Activated CD4-positive, alpha-beta T cell treated with anti-CD3 and anti-CD28 coated beads, Interleukin-2, amount 10 ng/mL, durations not matched to agents 24 days and 14 days (primary cell): ENCODE data around the gene IRX6. TPM values are rescaled to one million over a fixed set of nuclear protein-coding genes. Genes with fewer than 3 reads are reported as not detected.

Experiments used
- DNase-seq: peaks from one replicate; pipeline ENCODE4 v3.0.0; 2022
- H3K27ac Mint-ChIP-seq: one replicate; pipeline ENCODE4 v1.8.0; 2022; ENCODE audit warnings: mild to moderate bottlenecking, mixed read lengths
- H3K27me3 Mint-ChIP-seq: one replicate; pipeline ENCODE4 v1.8.0; 2022; ENCODE audit warnings: mixed read lengths
- H3K36me3 Mint-ChIP-seq: one replicate; pipeline ENCODE4 v1.8.0; 2022; ENCODE audit warnings: low read depth, mild to moderate bottlenecking, mixed read lengths
- H3K4me1 Mint-ChIP-seq: one replicate; pipeline ENCODE4 v1.8.0; 2021; ENCODE audit warnings: mixed read lengths
- H3K4me3 Mint-ChIP-seq: one replicate; pipeline ENCODE4 v1.8.0; 2022; ENCODE audit warnings: mild to moderate bottlenecking, moderate library complexity, mixed read lengths
- H3K9me3 Mint-ChIP-seq: one replicate; pipeline ENCODE4 v1.8.0; 2021; ENCODE audit warnings: mixed read lengths
- intact Hi-C: fragments of 100-400 bp; cut with micrococcal nuclease; formaldehyde crosslinking; loops from one replicate; pipeline ENCODE4 v1.15.1; 2023
- total RNA-seq: library from RNA; stranded (reverse); gene quantifications from 2 replicates; pipeline ENCODE4 v1.2.3, GENCODE V29; 2022

The IRX6 gene
- total RNA-seq, 1 donor from 2014 or later = not detected

- no peak for DNase-seq
- Mint-ChIP-seq H3K4me1 (no peaks in the 10 kb centered on the region), H3K27me3 (no peaks in the 10 kb centered on the region), H3K36me3 (no peaks in the 10 kb centered on the region), H3K9me3 (no peaks in the 10 kb centered on the region), H3K27ac (no peak overlapping the region), H3K4me3 (no peak overlapping the region)
- intact Hi-C loops = no loop called here
Observed at GRCh38 chr16:55294129-55294528, 29.9 kb upstream of the IRX6 start.

GRCh38 chr16:55294931-55295342, 29.1 kb upstream of the IRX6 start:
- no peak for DNase-seq
- Mint-ChIP-seq H3K4me3 (no peak overlapping the region), H3K27me3 (no peaks in the 10 kb centered on the region), H3K27ac (no peak overlapping the region), H3K36me3 (no peaks in the 10 kb centered on the region), H3K9me3 (no peaks in the 10 kb centered on the region), H3K4me1 (no peaks in the 10 kb centered on the region)
- intact Hi-C loops = no loop called here

GRCh38 chr16:55297062-55297909, 26.7 kb upstream of the IRX6 start:
- no peaks in the 10 kb centered on the region for H3K36me3 Mint-ChIP-seq
- no peaks in the 10 kb centered on the region for H3K9me3 Mint-ChIP-seq
- H3K4me3 Mint-ChIP-seq = no peak overlapping the region
- H3K4me1 Mint-ChIP-seq = no peaks in the 10 kb centered on the region
- intact Hi-C loops = no loop called here
- H3K27ac Mint-ChIP-seq = no peak overlapping the region
- DNase-seq = no peak
- peaks cover 4% of the 10 kb centered on the region for H3K27me3 Mint-ChIP-seq

- Mint-ChIP-seq H3K27me3 (peaks cover 4% of the 10 kb centered on the region), H3K4me1 (no peaks in the 10 kb centered on the region), H3K27ac (no peak overlapping the region), H3K9me3 (no peaks in the 10 kb centered on the region), H3K4me3 (no peak overlapping the region), H3K36me3 (no peaks in the 10 kb centered on the region)
- intact Hi-C loops = no loop called here
- no peak for DNase-seq
Observed at GRCh38 chr16:55297910-55298479, 26.0 kb upstream of the IRX6 start.

- intact Hi-C loops = no loop called here
- Mint-ChIP-seq H3K27ac (no peak overlapping the region), H3K4me1 (no peaks in the 10 kb centered on the region)
Observed at GRCh38 chr16:55301385-55302008, 22.5 kb upstream of the IRX6 start.

GRCh38 chr16:55302635-55303034, 21.4 kb upstream of the IRX6 start:
- no peaks in the 10 kb centered on the region for H3K36me3 Mint-ChIP-seq
- peaks cover 4% of the 10 kb centered on the region for H3K27me3 Mint-ChIP-seq
- intact Hi-C loops = no loop called here
- no peaks in the 10 kb centered on the region for H3K4me1 Mint-ChIP-seq
- H3K27ac Mint-ChIP-seq = no peak overlapping the region
- H3K9me3 Mint-ChIP-seq = no peaks in the 10 kb centered on the region
- H3K4me3 Mint-ChIP-seq = no peak overlapping the region
- no peak for DNase-seq

More at GRCh38 chr16:55301385-55302008, 22.5 kb upstream of the IRX6 start:
- peaks cover 4% of the 10 kb centered on the region for H3K27me3 Mint-ChIP-seq
- H3K4me3 Mint-ChIP-seq = no peak overlapping the region
- DNase-seq = no peak
- H3K36me3 Mint-ChIP-seq = no peaks in the 10 kb centered on the region
- H3K9me3 Mint-ChIP-seq = no peaks in the 10 kb centered on the region

GRCh38 chr16:55308973-55309372, 15.0 kb upstream of the IRX6 start:
- no peak for DNase-seq
- intact Hi-C loops = no loop called here
- no peaks in the 10 kb centered on the region for H3K9me3 Mint-ChIP-seq
- H3K4me1 Mint-ChIP-seq = no peaks in the 10 kb centered on the region
- H3K27me3 Mint-ChIP-seq = no peaks in the 10 kb centered on the region
- no peak overlapping the region for H3K4me3 Mint-ChIP-seq
- H3K27ac Mint-ChIP-seq = no peak overlapping the region
- no peaks in the 10 kb centered on the region for H3K36me3 Mint-ChIP-seq

GRCh38 chr16:55322327-55322726, 1.7 kb upstream of the IRX6 start:
- Mint-ChIP-seq H3K27me3 (peaks cover 30% of the 10 kb centered on the region), H3K36me3 (no peaks in the 10 kb centered on the region), H3K27ac (no peak overlapping the region), H3K4me1 (no peaks in the 10 kb centered on the region), H3K4me3 (no peak overlapping the region), H3K9me3 (no peaks in the 10 kb centered on the region)
- no peak for DNase-seq
- intact Hi-C loops = loop anchor here (10.0 kb wide), 1 partner anchor 1038 kb away; the partner anchor contains the start of gene IRX3

GRCh38 chr16:55324285-55325079, 479 bp downstream of the IRX6 start:
- H3K27me3 Mint-ChIP-seq = peaks cover 45% of the 10 kb centered on the region
- H3K36me3 Mint-ChIP-seq = no peaks in the 10 kb centered on the region
- H3K9me3 Mint-ChIP-seq = no peaks in the 10 kb centered on the region
- H3K4me3 Mint-ChIP-seq = no peak overlapping the region
- no peaks in the 10 kb centered on the region for H3K4me1 Mint-ChIP-seq
- no peak for DNase-seq
- intact Hi-C loops = loop anchor here (5.0 to 10.0 kb wide), 2 partner anchors 387 to 1040 kb away; partner anchors contain the start of gene IRX3
- no peak overlapping the region for H3K27ac Mint-ChIP-seq

GRCh38 chr16:55325080-55325447, 1.1 kb downstream of the IRX6 start:
- peaks cover 47% of the 10 kb centered on the region for H3K27me3 Mint-ChIP-seq
- DNase-seq = no peak
- no peak overlapping the region for H3K4me3 Mint-ChIP-seq
- intact Hi-C loops = loop anchor here (5.0 to 10.0 kb wide), 2 partner anchors 388 to 1040 kb away; partner anchors contain the start of gene IRX3
- H3K9me3 Mint-ChIP-seq = no peaks in the 10 kb centered on the region
- H3K27ac Mint-ChIP-seq = no peak overlapping the region
- H3K4me1 Mint-ChIP-seq = no peaks in the 10 kb centered on the region
- H3K36me3 Mint-ChIP-seq = no peaks in the 10 kb centered on the region

- H3K27me3 Mint-ChIP-seq = peaks cover 51% of the 10 kb centered on the region
- H3K27ac Mint-ChIP-seq = no peak overlapping the region
Observed at GRCh38 chr16:55325458-55326109, 1.6 kb downstream of the IRX6 start.

GRCh38 chr16:55326261-55327092, 2.5 kb downstream of the IRX6 start:
- Mint-ChIP-seq H3K27ac (no peak overlapping the region), H3K9me3 (no peaks in the 10 kb centered on the region), H3K36me3 (no peaks in the 10 kb centered on the region), H3K4me1 (no peaks in the 10 kb centered on the region), H3K27me3 (peaks cover 55% of the 10 kb centered on the region), H3K4me3 (no peak overlapping the region)
- no peak for DNase-seq
- intact Hi-C loops = loop anchor here (5.0 to 10.0 kb wide), 2 partner anchors 389 to 1042 kb away; partner anchors contain the start of gene IRX3

More at GRCh38 chr16:55325458-55326109, 1.6 kb downstream of the IRX6 start:
- H3K9me3 Mint-ChIP-seq = no peaks in the 10 kb centered on the region
- no peak for DNase-seq
- intact Hi-C loops = loop anchor here (5.0 to 10.0 kb wide), 2 partner anchors 388 to 1041 kb away; partner anchors contain the start of gene IRX3
- no peak overlapping the region for H3K4me3 Mint-ChIP-seq
- no peaks in the 10 kb centered on the region for H3K4me1 Mint-ChIP-seq
- no peaks in the 10 kb centered on the region for H3K36me3 Mint-ChIP-seq
